Measurements from ENCODE around the gene CRELD2. TPM values are rescaled to one million over a fixed set of nuclear protein-coding genes. Genes with fewer than 3 reads are reported as not detected.
A peak's percentile ranks its signal among the peaks of the same experiment; 100 is the strongest.

Gene CRELD2
- total RNA-seq, 1 donor from 2014 or later, result 32.5 TPM

DNA sequence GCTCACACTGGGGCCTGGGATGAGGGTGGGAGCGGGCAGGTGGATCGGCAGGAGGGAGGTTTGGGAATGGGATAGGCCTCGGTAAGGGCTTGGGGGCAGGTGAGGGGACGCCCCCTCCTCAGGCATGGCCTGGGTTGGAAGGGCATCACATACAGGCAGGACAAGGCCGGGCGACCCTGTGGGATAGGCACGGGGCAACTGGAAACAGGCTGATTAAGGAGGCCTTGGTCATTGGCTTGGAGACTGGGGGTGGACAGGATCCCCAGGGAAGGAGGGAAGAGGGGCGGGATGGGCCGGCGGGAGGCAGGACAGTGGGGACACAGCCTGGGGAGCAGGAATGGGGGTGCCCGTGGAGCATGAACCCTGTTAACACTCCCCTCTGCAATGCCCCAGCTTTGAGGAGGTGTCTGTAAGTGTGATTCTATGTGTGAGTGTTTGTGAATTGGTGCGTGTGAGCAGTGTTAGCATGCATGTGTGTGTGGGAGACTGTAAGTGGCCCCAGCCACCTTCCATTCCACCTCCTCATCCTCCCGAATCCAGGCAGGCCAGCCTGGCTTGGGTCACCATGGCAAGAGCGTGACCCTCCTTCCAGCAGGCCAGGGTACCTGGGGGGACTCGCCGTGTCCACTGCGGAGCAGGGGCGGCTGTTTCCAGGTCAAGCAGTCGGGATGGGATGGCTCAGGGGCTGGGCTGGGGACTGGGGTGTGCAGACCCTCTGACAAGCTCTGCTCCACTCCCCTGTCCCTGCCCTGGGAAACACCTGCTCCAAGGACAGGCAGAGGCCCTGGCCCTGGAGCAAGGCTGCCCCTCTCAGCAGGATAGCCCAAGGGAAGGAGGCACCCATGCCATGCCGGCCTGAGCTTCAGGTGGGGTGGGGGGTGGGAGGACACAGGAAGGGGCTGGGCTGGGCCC, 38.7 kb downstream of the CRELD2 start:
- no peak for DNase-seq (ENCODE audit: low read depth)

GRCh38 chr22:49957826-49958365, 39.5 kb downstream of the CRELD2 start:
- no peak for DNase-seq (ENCODE audit: low read depth)

GRCh38 chr22:49958366-49958921, 40.0 kb downstream of the CRELD2 start:
- DNase-seq (ENCODE audit: low read depth), result no peak

DNA sequence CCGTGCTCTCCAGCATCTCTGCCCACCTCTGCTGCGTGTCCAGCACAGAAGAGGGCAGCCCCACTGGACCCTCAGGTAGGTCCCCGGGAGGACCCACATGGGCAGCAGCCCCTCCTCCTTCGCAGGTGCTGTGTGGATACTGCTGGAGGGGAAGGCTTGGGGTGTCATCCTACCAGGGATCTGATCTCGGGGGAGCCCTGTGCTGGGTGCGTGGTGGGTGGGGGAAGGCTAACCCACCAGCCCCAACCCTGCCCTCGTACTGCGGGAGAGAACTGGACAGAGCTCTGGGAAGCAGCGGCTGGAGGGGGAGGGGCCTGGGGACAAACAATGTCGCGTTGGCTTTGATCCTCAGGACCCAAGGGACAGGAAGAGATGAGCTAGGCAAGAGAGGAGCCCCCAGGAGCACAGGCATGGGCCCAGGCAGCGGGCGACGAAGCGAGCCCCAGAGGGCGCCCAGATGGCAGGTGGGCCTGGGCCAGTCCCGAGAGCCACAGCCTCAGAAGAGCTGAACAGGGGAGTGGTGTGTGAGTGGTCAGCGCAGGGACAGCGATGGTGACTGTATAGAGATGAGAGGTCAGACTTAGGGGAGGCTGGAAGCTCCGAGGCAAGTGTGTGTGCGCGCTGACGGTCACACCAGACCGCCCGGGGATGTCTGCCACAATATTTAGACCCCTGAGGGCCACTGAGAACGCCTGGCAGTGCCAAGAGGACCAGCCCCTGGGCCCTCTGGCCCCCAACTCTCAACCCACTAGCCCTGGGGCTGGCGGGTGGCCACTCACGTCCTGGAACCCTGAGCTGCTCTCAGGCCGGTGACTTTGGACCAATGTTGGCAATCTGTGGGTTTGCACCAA, 40.7 kb downstream of the CRELD2 start:
- no peak for DNase-seq (ENCODE audit: low read depth)

DNA sequence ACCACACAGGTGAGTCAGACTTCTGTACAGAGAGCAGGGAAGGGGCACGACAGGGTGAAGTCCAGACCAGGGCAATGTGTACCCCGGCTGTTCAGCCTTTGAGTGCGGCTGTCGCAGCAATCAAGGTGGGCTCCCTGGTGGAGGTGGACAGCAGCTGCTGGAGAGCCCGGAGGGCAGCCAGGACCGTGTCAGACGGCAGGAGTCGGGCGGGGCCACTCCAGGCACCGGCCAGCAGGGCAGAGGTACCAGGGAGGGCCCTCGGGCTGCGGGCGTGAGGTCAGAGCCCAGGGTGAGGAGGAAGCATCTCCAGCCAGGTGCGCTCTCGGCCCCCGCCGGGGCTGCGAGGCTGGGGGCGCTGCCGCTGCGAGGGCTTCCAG, 41.3 kb downstream of the CRELD2 start:
- peak; percentile 70 for DNase-seq (ENCODE audit: low read depth)

DNA sequence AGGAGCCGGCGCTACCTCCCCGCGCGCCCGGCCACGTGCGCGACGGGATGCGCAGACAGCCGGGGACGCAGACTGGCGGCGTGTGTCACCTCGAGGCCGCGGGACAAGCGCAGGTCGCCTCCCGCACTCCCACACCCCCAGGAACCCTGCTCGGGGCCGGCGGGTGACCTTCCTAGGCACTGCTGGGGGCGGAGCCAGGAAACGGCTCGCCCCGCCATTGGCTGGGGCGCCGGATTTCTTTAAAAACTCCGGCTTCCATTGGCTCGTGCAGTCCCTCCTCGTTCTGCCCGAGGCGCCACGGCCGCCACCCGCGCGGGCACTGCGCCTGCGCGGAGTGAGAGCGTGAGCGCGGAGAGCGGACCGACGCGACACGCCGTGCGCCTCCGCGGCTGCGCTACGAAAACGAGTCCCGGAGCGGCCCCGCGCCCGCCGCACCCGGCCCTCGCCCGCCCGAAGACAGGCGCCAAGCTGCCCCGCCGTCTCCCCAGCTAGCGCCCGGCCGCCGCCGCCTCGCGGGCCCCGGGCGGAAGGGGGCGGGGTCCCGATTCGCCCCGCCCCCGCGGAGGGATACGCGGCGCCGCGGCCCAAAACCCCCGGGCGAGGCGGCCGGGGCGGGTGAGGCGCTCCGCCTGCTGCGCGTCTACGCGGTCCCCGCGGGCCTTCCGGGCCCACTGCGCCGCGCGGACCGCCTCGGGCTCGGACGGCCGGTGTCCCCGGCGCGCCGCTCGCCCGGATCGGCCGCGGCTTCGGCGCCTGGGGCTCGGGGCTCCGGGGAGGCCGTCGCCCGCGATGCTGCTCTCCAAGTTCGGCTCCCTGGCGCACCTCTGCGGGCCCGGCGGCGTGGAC, 41.9 kb downstream of the CRELD2 start, which contains the start of gene PIM3:
PIM3 (plus strand) TSS at position 614 of the 846 bp plus-strand sequence; CDS start at position 790, 176 bp downstream.
- peak; percentile 83 for DNase-seq (ENCODE audit: low read depth)

- DNase-seq (ENCODE audit: low read depth), result no peak
Observed at GRCh38 chr22:49961005-49961600, 42.7 kb downstream of the CRELD2 start.

DNA sequence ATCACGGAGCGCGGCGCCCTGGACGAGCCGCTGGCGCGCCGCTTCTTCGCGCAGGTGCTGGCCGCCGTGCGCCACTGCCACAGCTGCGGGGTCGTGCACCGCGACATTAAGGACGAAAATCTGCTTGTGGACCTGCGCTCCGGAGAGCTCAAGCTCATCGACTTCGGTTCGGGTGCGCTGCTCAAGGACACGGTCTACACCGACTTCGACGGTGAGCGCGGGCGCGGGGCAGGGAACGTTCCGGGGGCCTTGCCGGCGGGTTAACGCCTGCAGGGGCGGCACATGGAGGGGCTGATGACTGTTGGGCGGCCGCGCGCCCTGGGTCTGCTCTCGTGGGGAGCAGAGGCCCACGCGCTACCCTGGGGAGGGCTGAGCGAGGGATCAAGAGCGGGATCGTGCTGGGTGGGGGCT, 43.2 kb downstream of the CRELD2 start:
- no peak for DNase-seq (ENCODE audit: low read depth)

GRCh38 chr22:49962012-49962750, 43.7 kb downstream of the CRELD2 start:
- peak; percentile 78 for DNase-seq (ENCODE audit: low read depth)

DNA sequence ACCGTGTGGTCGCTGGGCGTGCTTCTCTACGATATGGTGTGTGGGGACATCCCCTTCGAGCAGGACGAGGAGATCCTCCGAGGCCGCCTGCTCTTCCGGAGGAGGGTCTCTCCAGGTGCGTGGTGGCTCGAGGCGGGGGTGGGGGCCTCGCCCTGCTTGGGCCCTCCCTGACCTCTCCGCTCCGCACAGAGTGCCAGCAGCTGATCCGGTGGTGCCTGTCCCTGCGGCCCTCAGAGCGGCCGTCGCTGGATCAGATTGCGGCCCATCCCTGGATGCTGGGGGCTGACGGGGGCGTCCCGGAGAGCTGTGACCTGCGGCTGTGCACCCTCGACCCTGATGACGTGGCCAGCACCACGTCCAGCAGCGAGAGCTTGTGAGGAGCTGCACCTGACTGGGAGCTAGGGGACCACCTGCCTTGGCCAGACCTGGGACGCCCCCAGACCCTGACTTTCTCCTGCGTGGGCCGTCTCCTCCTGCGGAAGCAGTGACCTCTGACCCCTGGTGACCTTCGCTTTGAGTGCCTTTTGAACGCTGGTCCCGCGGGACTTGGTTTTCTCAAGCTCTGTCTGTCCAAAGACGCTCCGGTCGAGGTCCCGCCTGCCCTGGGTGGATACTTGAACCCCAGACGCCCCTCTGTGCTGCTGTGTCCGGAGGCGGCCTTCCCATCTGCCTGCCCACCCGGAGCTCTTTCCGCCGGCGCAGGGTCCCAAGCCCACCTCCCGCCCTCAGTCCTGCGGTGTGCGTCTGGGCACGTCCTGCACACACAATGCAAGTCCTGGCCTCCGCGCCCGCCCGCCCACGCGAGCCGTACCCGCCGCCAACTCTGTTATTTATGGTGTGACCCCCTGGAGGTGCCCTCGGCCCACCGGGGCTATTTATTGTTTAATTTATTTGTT, 44.6 kb downstream of the CRELD2 start:
- no peak for DNase-seq (ENCODE audit: low read depth)

DNA sequence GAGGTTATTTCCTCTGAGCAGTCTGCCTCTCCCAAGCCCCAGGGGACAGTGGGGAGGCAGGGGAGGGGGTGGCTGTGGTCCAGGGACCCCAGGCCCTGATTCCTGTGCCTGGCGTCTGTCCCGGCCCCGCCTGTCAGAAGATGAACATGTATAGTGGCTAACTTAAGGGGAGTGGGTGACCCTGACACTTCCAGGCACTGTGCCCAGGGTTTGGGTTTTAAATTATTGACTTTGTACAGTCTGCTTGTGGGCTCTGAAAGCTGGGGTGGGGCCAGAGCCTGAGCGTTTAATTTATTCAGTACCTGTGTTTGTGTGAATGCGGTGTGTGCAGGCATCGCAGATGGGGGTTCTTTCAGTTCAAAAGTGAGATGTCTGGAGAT, 45.2 kb downstream of the CRELD2 start:
- DNase-seq (ENCODE audit: low read depth), result no peak

DNA sequence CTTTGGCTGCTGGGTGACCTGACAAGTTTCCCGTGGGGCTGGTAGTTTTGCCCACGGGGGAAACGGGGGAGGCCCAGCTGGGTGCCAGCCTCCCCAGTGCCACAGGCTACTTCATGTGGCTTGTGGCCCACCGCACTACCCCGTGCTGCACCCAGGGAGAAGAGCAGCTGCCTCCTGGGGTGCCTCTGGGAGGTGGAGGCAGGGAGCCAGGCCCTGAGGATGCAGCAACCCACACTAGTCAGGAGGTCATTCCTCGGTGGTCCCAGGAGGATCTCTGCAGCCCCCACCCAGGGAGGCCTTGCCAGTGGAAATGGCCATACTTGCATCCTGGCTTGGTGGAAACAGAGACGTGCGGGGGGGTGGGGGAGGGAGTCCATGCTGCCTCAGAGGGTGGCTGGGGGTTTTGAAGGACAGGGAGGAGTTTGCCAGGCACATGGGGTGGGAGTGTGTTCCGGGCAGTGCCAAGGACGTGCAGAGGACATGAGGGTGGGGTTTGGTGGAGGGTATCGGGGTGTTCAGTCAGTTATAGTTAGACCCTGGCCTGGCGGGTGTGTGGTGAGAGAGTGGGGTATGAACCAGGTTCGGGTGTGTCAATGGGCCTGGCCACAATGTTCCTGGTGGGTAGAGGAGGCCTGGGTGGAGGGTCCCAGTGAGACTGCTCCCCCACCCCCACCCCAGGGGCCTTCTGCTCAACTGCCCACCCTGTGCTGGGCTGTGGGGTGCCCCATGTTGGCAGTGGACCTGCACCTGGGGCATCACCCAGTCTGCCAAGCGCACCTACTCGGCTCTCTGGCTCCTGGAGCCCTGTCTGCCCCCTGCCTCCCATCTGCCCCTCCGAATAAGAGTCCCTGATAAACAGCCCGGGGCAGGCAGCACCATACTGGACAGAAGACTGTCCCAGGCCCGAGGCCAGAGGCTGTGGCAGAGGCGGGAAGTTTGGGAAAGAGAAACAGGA, 46.0 kb downstream of the CRELD2 start:
- no peak for DNase-seq (ENCODE audit: low read depth)

DNA sequence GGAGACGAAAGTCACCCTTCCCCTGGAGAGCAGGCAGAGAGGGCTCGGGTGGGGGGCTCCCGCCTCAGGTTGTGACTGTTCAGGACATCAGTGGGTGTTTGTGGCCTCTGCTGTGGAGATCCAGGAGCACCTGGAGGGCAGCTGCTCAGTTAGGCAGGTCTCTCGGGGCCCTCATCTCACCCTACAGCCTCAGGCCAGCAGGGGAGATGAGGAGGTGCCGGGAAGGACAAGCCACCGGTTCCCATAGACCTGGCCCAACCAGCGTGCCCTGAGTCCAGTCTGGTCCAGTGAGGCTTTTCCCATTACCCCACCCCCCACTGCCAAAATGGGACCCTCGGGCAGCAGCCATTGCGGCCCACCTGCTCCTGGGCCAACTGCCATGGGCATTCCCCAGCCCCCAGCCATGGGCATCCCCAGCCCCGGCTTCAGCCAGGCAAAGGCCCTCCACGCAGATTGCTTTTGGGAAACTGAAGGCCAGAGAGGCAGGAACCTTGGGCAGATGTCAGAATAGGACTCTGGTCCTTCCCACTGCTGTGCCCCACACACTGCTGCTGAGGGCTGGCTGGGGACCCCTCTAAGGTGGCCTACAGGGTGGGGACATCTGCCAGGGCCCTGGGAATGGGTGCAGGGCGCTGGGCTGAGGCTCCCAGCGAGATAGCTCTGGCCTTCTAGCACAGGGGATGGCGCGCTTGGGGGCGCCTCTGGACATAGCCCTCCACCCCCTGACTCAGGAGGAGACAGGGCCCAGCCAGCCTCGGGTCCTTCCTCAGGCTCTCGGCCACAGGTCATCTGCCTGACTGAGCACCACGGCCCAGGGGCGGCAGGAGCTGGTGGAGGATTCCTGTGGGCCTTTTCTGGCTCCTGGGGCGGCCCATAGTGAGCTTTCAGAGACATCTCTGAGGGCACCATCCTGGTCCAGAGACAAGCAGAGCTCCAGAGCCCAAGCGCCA, 46.9 kb downstream of the CRELD2 start:
- no peak for DNase-seq (ENCODE audit: low read depth)

- no peak for DNase-seq (ENCODE audit: low read depth)
Observed at GRCh38 chr22:49966041-49966773, 47.8 kb downstream of the CRELD2 start.

- DNase-seq (ENCODE audit: low read depth), result no peak
Observed at GRCh38 chr22:49966774-49967705, 48.6 kb downstream of the CRELD2 start.

All from renal cortical epithelial cell (primary cell).